Rectal smooth muscle tissue (tissue), 1 donor: ENCODE results near the gene HACD3.
A peak's percentile ranks its signal among the peaks of the same experiment; 100 is the strongest.

Source experiments
- H3K27ac ChIP-seq: one replicate; pipeline ENCODE4 v1.7.0; 2013; ENCODE audit warnings: low read depth, low read length, inconsistent platforms
- H3K27me3 ChIP-seq: one replicate; pipeline ENCODE4 v1.7.0; 2013; ENCODE audit warnings: low read length; ENCODE audit not compliant: control insufficient read depth, insufficient read depth
- H3K36me3 ChIP-seq: one replicate; pipeline ENCODE4 v1.7.0; 2013; ENCODE audit warnings: low read length; ENCODE audit not compliant: control insufficient read depth, insufficient read depth
- H3K4me1 ChIP-seq: one replicate; pipeline ENCODE4 v1.7.0; 2013; ENCODE audit warnings: low read length; ENCODE audit not compliant: control insufficient read depth, insufficient read depth
- H3K4me3 ChIP-seq: one replicate; pipeline ENCODE4 v1.7.0; 2013; ENCODE audit warnings: low read length
- H3K9ac ChIP-seq: one replicate; pipeline ENCODE4 v1.7.0; 2013; ENCODE audit warnings: low read length

HACD3 gene, protein sequence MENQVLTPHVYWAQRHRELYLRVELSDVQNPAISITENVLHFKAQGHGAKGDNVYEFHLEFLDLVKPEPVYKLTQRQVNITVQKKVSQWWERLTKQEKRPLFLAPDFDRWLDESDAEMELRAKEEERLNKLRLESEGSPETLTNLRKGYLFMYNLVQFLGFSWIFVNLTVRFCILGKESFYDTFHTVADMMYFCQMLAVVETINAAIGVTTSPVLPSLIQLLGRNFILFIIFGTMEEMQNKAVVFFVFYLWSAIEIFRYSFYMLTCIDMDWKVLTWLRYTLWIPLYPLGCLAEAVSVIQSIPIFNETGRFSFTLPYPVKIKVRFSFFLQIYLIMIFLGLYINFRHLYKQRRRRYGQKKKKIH

GRCh38 chr15:65530318-65531111, at the start of gene HACD3:
HACD3 (plus strand) TSS chr15:65530463; CDS start chr15:65530632, 169 bp downstream.
- Histone ChIP-seq H3K4me3 (peak within 1 kb of the TSS; percentile 94), H3K27ac (peak within 1 kb of the TSS; percentile 73), H3K4me1 (no peaks in the 10 kb centered on the region), H3K27me3 (no peaks in the 10 kb centered on the region), H3K36me3 (no peaks in the 10 kb centered on the region), H3K9ac (peak within 1 kb of the TSS; percentile 16)

- Histone ChIP-seq H3K27ac (no peak overlapping the region), H3K4me3 (no peak overlapping the region), H3K36me3 (peaks cover 12% of the 10 kb centered on the region), H3K9ac (no peak overlapping the region), H3K27me3 (no peaks in the 10 kb centered on the region), H3K4me1 (no peaks in the 10 kb centered on the region)
Measured at GRCh38 chr15:65484876-65485275, 45.4 kb upstream of the HACD3 start.

DNA sequence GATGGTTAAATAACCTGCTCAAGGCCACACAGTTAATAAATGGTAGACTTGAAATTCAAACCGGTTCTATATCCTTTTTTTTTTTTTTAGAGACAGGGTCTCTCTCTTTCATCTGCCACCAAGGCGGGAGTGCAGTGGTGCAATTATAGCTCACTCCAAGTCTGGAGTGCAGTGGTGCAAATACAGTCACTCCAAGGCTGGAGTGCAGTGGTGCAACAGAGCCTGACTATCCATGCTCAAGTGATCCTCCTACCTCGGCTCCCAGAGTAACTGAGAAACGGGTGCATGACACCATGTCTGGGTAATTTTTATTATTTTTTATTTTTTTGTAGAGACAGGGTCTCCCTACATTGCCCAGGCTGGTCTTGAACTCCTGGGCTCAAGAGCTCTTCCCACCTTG, 36.2 kb upstream of the HACD3 start:
- Histone ChIP-seq H3K27me3 (no peaks in the 10 kb centered on the region), H3K4me3 (no peak overlapping the region), H3K27ac (no peak overlapping the region), H3K9ac (no peak overlapping the region), H3K36me3 (peaks cover 6% of the 10 kb centered on the region), H3K4me1 (no peaks in the 10 kb centered on the region)

GRCh38 chr15:65509321-65509720, 20.9 kb upstream of the HACD3 start:
- H3K9ac ChIP-seq = no peak overlapping the region
- H3K4me1 ChIP-seq = no peaks in the 10 kb centered on the region
- H3K27ac ChIP-seq = no peak overlapping the region
- no peaks in the 10 kb centered on the region for H3K27me3 ChIP-seq
- H3K4me3 ChIP-seq = no peak overlapping the region
- peaks cover 16% of the 10 kb centered on the region for H3K36me3 ChIP-seq

DNA sequence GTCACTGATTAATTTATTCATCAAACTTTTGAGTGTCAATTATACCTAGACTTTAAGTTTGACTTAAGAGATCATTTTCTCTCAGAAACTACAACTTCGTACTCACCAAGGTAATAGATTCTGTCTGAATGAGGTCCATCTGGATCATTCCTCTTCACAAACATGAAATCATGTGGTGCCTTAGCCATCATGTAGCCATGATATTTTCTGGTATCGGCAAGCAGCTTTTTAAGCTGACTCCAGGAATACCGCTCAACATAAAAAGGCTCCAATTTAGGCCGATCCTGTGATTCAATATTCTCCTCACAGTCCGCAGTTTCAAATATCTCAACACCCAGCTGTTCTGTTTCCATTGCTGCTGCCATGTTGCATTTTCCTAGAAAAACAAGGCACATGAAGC, 18.1 kb upstream of the HACD3 start:
- H3K4me3 ChIP-seq = no peak overlapping the region
- no peak overlapping the region for H3K27ac ChIP-seq
- H3K9ac ChIP-seq = no peak overlapping the region
- H3K36me3 ChIP-seq = peaks cover 20% of the 10 kb centered on the region
- no peaks in the 10 kb centered on the region for H3K27me3 ChIP-seq
- H3K4me1 ChIP-seq = peaks cover 10% of the 10 kb centered on the region

GRCh38 chr15:65512807-65513416, 17.4 kb upstream of the HACD3 start:
- Histone ChIP-seq H3K27me3 (no peaks in the 10 kb centered on the region), H3K36me3 (peaks cover 18% of the 10 kb centered on the region), H3K27ac (no peak overlapping the region), H3K4me1 (peaks cover 10% of the 10 kb centered on the region), H3K9ac (no peak overlapping the region), H3K4me3 (no peak overlapping the region)

DNA sequence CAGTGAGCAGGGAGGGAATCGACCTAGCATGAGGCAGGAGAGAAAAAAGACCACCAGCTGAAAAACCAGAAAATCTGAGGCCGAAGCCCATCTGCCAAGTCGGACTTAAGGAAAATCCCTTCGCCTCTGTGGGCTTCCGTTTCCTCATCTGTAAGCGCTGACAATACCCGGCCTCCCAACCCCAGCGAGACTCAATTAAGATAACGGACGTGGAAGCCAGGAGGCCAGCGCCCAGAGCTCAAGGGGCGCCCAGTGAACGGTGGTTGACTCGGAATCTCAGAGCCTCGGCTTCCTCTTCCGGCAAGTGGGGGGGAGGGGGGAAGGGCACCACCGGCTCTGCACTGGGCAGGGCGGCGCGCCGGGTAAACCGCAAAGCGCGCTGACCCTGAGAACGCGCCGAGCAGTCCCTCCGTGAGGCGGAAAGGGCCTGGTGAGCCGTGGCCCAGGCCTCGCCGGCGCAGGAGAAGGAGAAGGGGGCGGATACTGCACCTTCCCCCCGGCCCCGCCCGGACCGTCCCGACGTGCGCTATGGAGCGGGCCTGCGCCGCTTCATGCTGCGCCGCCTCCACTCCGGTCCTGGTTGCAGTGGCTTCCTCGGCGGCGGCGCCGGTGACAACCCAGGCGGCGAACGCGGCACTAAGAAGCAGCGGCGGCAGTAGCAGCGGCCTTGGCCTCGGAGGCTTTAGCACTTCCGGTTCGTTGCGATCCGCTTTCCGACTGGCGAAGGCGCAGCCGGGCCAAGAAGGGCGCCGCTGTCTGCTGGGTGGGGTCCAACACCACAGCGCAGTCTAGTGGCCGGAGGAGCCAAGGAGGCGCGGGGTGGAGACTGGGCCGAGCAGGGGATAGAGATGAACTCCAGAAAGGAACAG, 13.0 kb upstream of the HACD3 start, which contains the start of gene DPP8:
TSS of gene DPP8 (minus strand) at position 693 of the 869 bp plus-strand sequence. CDS start 5,136 bp downstream, outside the sequence.
- Histone ChIP-seq H3K27ac (peak within 1 kb of the TSS; percentile 82), H3K4me3 (peak within 1 kb of the TSS; percentile 99), H3K36me3 (peaks cover 8% of the 10 kb centered on the region), H3K27me3 (no peaks in the 10 kb centered on the region), H3K4me1 (peaks cover 10% of the 10 kb centered on the region), H3K9ac (peak within 1 kb of the TSS; percentile 74)

GRCh38 chr15:65517866-65518207, 12.4 kb upstream of the HACD3 start:
- no peak overlapping the region for H3K9ac ChIP-seq
- H3K4me1 ChIP-seq = peaks cover 10% of the 10 kb centered on the region
- no peaks in the 10 kb centered on the region for H3K27me3 ChIP-seq
- peak overlapping the region; percentile 99 for H3K4me3 ChIP-seq
- peaks cover 6% of the 10 kb centered on the region for H3K36me3 ChIP-seq
- no peak overlapping the region for H3K27ac ChIP-seq

DNA sequence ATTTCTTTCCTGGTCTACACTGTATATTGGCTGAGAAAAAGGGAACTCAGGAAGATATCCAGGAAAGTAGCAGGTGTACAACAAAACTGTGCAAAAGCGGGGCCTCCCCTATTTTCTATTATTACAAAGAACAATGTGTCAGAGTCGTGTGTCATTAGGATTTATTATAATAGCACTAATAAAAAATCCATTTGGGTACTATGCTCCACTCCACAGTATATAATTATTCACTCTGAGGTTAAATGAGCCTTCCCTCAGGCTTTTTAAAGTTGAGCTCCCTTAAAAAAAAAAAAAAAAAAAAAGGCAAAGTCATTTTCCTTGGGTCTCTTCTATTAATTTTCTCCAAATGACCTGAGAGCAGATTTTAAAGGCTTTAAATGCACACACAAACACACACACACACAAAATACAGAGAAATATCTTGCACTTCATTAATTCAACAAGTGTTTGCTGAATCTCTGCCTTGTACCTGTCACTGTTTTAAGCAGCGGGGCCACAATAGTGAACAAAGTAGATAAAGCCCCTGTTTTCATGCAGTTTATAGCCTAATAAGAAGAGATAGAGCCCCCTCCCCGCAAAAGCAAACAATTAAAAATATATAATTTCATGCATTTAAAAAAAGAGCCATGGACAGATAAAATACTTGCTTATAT, 11.5 kb upstream of the HACD3 start:
- Histone ChIP-seq H3K36me3 (peaks cover 6% of the 10 kb centered on the region), H3K4me3 (no peak overlapping the region), H3K27me3 (no peaks in the 10 kb centered on the region), H3K4me1 (peaks cover 10% of the 10 kb centered on the region), H3K27ac (no peak overlapping the region), H3K9ac (no peak overlapping the region)

- Histone ChIP-seq H3K36me3 (peaks cover 2% of the 10 kb centered on the region), H3K27me3 (no peaks in the 10 kb centered on the region), H3K4me1 (peaks cover 5% of the 10 kb centered on the region), H3K4me3 (no peak overlapping the region), H3K9ac (no peak overlapping the region), H3K27ac (no peak overlapping the region)
Measured at GRCh38 chr15:65521350-65521749, 8.9 kb upstream of the HACD3 start.

- no peak overlapping the region for H3K27ac ChIP-seq
- H3K36me3 ChIP-seq = no peaks in the 10 kb centered on the region
- H3K27me3 ChIP-seq = no peaks in the 10 kb centered on the region
- no peaks in the 10 kb centered on the region for H3K4me1 ChIP-seq
- no peak overlapping the region for H3K4me3 ChIP-seq
- no peak overlapping the region for H3K9ac ChIP-seq
Measured at GRCh38 chr15:65524226-65524625, 6.0 kb upstream of the HACD3 start.
